Hematopoietic multipotent progenitor cell treated with erythropoietin and hydrocortisone succinate and interleukin-3 and kit ligand, for 15 days (in vitro differentiated cells): ENCODE data around the gene ZDBF2.
"Not testable (repeated sequence)": the region's sequence is repeated elsewhere in the genome, so short reads cannot be mapped to it uniquely, and the experiment has no call there.

Experiments
- DNase-seq: peaks from one replicate; pipeline ENCODE4 v3.0.0-alpha.2; 2015; ENCODE audit warnings: low spot score

Gene ZDBF2

DNA sequence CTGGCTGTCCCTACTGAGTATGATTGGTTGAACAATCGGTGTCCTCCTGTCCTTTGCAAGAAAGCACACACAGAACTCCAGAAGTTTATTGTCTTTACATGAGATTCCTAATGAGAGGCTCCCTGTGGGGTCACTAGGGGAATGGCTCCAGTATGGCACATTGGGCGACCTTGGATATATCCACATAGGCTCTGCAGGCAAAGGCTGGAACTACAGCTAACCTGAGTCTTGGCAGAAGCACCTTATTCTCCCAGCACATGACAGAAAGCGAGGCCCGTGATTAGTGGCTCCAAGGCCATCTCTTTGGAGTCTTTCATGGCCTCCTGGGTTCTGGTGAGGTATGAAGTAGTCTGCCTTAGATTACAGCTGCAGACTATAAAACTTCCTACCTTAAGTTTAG lies 49.0 kb downstream of the ZDBF2 start:
- no peak for DNase-seq

DNA sequence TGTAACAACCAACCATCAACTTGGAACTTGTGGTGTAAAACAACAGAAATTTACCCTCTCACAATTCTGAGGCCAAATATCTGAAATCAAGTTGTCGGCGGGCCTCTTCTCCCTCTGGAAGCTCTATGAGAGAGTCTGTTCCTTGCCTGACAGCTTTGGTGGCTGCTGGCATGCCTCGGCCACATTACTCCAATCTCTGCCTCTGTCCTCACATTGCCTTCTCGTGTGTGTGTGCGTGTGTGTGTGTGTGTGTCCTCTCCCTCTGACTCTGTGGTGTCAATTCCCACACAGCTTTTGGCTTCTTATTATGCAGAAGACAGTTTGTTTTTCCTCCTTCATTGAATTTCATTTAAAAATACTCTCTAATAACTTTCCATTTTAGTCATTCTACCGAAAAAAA lies 50.4 kb downstream of the ZDBF2 start:
- DNase-seq: no peak

DNA sequence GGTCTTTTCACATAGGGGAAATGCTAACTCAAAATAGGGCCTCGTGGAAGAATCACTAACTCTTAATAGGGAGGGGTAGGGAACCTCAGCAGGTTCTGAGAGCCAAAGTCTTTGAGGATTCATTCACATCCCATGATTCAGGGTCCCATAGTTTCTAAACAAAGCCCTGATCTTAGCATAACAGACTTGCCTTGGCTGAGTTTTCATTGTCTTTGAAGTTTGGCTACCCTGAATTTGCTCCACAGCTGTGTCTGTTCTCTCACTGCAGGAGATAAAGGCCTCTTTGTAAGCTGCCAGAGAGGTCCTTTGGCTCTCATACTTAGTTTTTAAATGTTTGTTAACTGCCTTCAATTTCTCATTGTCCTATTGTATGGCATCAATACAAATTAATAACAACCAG lies 54.5 kb downstream of the ZDBF2 start:
- DNase-seq: no peak

DNA sequence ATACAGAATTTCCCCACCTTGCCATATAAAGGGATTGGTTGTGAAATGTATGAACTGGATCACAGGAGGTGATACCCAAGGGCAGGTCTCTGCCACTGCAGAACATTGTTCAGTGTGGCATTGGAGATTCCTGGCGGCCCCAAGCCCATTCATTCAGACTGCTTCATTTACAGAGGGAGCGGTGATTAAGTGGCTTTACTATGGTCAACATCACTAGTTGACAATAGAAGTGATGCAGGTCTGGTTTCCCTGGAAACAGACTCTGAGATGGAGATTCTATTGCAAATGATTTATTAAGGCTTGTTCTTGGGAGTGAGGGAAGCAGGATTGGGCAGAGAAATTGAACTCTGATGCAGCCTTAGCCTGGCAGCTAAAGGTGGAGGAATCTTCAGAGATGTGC lies 62.4 kb downstream of the ZDBF2 start:
- DNase-seq: no peak

DNA sequence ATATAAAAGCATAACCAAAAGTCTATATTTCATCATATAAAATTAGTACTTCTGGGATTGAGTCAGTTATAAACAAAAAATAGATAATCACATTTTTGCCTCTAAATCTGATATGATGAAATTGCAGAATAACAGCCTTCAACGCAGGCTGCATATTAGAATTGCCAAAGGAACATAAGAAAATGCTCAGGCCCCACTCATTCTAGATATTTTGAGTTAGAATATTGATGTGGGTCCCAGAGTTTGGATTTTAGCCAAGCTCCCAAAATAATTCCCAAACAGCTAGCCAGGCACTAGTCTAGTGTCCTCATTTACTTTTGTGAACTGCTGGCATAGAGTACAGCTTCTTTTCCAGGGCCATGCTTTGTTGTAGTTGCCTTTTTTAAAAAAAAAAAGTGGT lies 63.5 kb downstream of the ZDBF2 start:
- DNase-seq: no peak

DNA sequence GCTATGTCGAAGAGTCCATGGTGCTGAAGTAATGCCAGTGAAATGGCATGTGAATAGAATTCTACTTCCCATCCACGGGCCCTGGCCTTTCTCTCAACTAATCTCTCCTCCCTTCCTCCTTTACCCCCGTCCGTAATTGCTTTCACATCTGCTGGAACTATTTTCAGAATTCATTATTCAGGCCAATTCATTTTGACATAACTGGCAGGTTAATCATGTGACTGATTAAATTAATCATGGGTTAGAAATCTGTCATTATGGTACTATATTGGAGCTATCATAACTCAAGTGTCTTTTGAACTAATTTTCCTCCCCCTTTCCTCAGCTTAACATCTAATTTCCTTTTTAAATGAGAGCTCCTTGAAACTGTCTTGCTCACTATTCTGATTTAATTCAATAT lies 66.9 kb downstream of the ZDBF2 start:
- DNase-seq: no peak

DNA sequence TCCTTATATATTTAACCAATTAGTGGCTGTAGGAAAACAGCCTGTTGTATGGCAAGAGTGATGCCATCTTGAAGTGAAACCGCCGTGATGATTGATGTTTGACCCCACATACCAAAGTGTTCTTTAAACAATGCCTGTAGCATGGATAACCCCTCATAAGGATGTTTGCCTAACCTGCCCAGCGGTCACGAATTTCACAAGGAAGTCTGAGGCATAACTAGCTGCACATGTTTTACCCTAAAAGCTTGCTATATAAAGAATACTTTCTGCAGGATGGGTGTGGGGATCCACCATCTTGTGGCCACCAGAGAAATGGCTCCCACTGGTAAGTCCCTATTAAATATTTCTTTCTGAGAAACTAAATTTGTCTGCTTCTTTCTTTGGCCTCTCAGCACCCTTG lies 68.7 kb downstream of the ZDBF2 start:
- no peak for DNase-seq

DNA sequence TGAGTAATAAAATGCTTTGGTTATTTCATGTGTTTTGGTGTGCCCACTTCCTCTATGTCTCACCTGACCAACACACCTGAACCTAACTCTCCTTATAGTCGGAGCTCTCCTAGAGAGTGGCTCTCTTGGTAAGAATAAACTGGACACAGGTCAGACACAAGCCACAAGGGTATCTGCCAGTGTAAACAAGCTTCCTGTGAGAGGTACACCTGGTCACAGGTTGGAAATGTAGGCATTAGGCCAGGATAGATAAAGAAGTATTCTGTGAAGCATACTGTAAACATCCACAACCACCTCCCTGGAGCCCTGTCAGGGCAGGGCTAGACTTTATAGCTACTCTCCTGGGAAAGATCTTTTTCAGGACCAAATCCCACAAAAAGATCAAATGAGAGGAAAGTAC lies 69.4 kb downstream of the ZDBF2 start:
- DNase-seq: no peak

DNA sequence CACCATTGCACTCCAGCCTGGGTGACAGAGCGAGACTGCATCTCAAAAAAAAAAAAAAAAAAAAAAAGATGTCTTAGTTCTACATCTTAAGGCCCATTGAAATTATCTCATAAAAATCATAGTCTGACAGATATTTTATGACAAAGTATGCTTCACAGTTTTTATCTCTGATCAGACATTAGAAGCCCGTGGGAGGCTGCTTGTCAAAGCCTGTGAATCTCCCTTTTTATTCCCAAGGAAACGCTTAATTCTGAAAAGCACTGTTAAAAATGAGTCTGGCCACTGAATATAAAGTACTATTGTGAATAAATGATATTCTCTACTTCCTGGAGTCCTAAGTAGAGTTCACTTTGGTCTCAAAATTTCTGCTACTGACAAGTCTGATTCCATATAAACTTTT lies 71.1 kb downstream of the ZDBF2 start:
- DNase-seq: no peak

DNA sequence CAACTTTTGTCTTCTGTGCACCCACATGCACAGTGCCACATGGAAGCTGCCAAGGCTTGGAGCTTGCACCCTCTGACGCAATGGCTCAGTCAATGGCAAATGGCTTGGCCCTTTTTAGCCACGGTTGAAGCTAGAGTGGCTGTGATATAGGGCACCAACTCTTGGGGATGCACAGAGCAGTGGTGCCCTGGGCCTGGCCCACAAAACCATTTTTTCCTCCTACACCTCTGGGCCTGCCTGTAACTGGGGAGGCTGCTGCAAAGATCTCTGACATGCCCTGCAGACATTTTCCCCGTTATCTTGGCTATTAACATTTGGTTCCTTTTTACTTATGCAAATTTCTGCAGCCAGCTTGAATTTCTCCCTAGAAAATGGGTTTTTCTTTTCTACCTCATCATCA lies 74.9 kb downstream of the ZDBF2 start:
- DNase-seq: no peak

DNA sequence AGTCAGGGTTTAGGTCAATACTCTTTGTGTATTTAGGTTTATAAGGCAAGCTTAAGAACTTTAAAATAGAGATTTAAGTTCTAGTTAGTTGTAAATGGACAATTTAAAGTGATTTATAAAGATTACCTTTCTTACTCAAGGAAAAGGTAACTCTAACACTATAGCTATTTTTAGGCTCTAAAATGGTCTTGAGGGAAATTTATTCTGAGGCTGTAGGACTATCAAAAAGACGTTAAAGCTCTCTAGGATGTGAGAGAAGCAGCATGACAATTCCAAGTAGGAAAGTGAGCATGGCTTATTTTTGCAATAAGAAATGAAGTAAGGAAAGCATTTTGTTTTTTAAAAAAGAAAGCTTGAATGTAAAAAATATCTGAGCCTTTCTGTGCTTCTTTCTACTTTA lies 78.1 kb downstream of the ZDBF2 start:
- DNase-seq: no peak

DNA sequence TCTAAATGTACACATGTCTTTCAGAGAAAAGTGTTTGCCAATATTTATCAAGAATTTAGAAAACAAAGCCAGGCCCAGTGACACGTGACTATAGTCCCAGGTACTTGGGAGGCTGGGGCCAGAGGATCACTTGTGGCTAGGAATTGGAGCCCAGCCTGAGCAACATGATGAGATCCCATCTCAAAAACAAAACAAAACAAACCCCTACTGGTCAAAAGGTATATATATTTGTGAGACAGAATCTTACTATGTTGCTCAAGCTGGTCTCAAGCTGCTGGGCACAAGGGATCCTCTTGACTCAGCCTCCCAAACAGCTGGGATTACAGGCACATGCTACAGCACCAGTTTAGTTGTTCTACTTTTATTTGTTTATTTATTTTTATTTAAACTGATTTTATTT lies 79.2 kb downstream of the ZDBF2 start:
- DNase-seq: no peak

DNA sequence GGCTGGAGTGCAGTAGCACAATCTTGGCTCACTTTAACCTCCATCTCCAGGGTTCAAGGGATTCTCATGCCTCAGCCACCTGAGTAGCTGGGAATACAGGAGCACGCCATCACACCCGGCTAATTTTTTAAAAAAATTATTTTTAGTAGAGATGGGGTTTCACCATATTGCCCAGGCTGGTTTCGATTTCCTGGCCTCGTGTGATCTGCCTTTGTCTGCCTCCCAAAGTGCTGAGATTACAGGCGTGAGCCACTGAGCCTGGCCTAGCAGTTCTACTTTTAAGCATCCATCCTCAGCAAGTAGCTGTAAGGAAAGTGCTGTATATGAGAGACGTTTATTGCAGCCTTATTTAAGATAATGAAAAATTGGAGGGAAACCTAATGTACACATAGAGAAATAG lies 79.7 kb downstream of the ZDBF2 start:
- DNase-seq: no peak

DNA sequence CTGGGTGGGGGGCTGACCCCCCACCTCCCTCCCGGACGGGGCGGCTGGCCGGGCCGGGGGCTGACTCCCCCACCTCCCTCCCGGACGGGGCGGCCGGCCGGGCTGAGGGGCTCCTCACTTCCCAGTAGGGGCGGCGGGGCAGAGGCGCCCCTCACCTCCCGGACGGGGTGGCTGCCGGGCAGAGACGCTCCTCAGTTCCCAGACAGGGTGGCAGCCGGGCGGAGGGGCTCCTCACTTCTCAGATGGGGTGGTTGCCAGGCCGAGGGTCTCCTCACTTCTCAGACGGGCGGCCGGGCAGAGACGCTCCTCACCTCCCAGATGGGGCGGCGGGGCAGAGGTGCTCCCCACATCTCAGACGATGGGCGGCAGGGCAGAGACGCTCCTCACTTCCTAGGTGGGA lies 82.4 kb downstream of the ZDBF2 start:
- DNase-seq: not testable (repeated sequence)

DNA sequence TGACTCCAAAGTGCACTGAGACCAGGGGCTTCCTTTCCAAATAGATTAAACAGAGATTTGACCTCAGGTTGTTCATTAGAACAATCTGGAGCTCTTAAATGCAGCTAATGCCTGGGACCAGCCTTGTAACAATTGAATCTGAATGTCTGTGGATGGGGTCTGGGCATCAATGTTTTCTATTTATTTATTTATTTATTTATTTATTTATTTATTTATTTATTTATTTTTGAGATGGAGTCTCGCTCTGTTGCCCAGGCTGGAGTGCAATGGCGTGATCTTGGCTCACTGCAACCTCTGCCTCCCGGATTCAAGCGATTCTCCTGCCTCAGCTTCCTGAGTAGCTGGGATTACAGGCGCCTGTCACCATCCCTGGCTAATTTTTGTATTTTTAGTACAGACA lies 86.4 kb downstream of the ZDBF2 start:
- not testable (repeated sequence) for DNase-seq

DNA sequence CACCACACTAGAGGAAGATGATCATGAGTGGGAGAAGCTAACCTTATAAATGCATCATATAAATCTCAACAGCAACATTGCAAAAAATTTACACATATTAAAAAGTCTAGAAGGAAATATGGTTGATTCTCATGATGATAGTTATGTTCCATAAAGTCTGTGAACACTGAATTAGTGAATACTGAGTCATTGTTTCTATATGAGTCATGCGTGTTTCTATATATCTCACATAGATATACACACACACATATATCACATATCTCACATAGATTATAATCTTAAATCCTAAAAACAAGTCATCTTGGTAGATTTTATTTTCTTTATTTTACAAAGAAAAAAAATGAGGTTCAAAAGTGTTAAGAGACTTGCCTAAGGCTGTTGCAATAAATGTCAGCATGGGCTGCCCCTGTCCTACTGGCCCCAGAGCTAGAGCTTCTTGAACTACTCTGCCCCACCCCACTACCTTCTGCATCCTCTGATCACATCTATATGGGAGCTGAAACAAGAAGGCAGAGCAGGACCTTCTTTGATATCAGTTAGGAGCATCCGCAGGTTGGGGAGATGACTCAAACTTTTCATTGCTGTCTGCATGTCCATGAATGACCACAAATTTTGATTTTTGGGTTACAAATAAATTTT lies 87.1 kb downstream of the ZDBF2 start:
- no peak for DNase-seq
